Islet of Langerhans (tissue), 1 donor: Measurements from ENCODE around the gene KLRB1.
"Not testable (repeated sequence)": the region's sequence is repeated elsewhere in the genome, so short reads cannot be mapped to it uniquely, and the experiment has no call there.

Experiments
- FAIRE-seq: peaks from one replicate; lab custom pipeline; 2011; peaks lifted over from hg19 to GRCh38; lab: Jason Lieb, UNC

KLRB1 gene

DNA sequence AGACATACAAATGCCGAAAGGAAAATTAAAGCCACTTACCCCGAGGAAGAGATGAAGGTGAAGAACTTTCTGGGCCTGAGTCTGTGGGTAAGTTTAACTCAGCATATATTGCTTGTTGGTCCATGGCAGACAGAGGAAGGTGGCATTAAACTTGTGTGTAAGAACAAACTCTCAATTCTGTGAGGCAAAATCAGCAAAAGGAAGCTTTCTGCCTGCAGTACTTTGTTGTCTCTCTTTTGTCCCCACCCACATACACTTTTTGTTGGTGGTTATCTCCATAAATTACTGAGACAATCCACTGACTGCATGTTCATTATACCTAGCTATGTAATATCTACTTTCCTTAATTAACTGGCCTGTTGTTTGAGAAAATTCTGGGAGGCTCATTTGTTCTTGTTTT lies at the start of gene KLRB1:
Gene KLRB1 (minus strand): TSS at position 201 of the 400 bp plus-strand sequence. CDS start 77 bp downstream, at position 124.
- no peak for FAIRE-seq

DNA sequence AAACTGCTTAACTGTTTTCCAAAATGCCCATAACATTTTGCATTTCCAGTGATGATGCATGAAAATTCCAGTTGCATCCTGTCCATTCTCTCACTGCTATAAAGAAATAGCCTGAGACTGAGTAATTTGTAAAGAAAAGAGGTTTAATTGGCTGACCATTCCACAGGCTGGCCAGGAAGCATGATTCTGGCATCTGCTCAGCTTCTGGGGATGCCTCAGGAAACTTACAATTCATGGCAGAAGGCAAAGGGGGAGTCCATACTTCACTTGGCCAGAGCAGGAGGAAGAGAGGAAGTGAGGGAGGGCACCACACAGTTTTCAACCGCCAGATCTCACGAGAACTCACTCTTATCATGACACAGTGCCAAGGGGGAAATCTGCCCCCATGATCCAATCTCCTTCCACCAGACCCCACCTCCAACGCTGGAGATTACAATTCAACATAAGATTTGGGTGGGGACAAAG lies 43.6 kb upstream of the KLRB1 start:
- no peak for FAIRE-seq

DNA sequence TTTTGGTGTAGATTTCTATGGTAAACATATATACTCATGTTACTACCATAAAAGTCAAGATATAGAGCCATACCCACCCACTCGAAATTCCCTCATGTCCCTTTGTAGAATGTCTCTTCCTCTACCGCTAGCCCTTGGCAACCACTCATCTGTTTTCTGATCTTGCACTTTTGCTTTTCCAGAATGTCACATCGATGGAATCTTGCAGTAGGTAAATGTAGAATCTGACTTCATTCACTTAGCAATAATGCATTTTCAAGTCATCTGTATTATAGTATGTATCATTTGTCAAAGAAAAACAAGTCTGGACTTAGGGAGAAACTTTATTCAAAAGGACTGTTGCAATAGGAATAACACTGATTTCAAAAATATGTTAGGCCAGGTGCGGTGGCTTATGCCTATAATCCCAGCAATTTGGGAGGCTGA lies 42.4 kb upstream of the KLRB1 start:
- FAIRE-seq = no peak

DNA sequence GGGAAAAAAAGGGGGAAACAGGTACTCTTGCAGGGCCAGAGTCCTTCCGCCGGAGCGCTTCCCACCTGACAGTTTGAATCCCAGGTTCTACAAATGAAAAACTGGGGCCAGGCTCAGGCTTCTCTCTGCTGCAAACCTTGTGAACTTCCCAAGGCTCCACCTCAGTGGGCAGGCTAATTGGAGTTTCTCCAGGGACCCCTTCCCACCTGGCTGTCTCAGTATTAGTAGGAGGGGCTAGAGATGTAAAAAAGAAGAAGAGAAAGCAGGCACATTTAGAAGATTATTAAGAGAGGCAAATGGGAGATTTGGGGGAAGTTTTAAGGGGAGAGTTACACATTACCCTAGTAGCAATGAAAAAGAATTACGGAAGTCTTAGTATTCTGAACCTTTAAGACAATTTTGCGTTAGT lies 41.8 kb upstream of the KLRB1 start:
- no peak for FAIRE-seq

DNA sequence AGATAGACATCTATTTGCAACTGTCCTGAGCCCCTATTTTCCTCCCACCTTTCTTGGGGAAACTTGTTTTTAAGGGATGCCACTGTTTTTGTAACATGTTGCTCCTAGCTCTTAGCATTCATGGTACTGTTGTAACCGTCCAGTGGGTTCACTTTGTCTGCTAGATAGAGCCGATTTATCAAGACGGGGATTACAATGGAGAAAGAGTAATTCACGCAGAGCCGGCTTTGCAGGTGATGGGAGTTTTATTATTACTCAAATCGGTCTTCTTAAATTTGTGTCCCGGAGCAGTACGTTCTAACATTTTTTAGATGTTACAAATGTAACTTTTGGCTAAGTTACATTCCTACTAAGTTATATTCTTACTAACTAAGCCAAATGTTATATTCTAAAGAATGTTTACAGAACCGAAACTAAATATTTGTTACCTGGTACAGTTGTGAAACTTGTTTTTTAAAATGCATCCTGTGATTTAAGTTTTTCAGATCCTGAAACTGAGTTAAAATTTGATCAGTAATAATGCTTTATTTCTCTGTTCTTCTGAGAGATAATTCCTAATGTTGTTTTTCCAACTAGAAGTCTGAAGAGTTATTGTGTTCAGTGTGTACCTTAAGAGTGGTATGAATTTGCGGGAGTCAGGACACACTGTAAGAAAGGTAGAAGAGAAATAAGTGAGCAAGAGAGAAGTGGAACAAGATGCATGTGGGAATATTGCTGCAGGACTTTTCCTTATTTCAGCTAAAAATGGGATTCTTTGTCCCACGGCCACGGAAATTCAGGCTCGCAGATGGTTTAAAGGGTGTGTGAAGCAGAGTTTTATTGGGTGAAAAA lies 41.2 kb upstream of the KLRB1 start:
- no peak for FAIRE-seq

DNA sequence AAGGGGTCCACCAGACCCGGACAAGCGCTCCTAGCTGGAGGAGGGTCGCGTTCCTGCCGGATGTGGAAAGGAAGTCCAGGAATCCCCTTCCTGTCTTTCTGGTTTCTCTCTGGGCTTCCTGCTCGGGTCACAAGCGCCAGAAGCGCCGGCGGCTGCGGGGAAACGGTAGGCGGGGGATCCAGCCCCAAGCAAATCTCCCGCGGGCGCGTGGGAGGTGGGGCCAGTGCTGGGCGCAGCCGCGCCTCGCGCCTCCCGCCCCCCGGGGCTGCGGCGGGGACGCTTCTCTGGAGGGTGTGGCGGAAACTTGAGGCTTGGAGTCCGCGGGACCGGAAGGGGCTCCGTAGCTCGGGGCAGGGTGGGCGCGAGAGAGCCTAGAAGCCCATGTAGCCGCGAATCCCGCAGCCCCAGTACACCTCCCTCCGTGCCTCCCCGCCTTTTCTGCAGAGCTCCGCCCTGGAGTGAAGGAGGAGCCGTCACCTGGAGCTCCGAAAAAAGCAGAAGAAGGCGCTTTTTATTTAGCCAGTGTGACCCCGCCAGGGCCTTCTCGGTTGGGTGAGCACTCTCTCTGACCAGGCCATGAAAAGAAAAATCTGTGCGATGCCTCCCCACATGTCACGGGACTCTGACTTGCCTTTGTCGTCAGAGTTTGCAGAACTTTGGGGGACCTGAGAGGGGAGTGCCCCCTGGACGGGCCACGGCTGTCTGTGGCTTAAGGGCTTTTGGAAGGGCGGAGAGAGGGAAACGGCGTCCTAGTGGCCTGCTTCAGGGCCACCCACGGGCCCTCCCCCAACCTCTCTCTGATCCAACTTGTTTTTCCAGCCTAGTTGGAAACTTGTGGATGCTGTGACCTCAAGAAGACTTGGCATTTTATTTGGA lies 40.3 kb upstream of the KLRB1 start:
- FAIRE-seq = no peak

DNA sequence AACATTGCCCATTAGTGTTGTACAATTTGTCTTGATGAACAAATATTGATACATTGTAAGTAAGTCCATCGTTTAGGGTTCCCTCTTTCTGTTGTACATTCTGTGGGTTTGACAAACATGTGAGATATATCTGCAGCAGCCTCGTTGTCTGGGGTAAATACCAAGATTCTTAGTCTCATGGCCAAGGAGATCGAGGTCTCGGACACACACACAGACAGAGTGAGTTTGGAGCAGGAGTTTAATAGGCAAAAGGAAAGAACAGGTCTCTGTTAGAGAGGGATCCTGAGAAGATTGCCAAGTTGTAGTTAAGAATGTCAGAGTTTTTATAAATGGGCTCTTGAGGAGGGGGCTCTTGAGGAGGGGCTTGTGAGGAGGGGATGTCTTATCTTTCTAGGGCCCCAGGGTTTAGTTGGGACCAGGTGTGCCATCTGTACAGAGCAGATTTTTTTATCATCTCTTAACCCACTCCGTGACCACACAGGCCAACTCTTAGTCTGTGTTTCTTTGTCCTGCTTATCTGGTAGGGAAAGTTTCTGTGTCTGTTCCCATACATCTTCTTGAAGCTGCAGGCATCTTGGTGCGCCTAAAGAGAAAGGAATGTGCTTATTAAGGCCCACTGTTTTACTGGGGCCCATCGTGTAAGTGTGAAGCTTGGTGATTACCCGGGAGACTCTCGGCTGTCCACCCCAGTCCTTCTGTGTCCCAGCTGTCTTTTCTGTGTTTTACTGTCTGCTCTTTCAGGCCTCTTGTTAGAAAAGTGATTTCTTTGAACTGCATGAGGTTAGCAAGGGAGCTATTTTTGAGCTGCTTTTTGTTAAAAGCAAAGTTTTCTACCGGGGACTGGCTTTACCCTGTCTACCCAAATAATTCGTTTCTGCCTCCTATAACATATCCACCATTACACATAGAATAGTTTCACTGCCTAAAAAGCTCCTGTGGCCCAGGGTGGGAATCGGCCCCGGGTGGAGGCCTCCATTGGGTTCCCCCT lies 39.4 kb upstream of the KLRB1 start:
- FAIRE-seq = no peak

DNA sequence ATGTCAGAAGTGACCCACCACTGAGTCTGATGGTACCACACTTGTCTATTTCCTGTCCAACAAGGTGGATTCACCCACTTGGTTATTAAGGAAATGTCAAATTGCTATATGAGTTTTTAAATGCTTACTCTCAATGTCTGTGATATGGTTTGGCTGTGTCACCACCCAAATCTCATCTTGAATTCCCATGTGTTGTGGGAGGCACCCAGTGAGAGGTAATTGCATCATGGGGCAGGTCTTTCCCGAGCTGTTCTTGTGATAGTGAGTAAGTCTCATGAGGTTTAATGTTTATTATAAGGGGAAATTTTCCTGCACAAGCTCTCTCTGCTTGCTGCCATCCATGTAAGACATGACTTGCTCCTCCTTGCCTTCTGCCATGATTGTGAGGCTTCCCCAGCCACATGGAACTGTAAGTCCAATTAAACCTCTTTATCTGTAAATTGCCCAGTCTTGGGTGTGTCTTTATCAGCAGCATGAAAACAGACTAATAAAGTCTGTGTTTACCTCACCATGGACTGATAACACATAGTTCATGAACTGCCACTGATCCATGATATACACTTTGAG lies 37.4 kb upstream of the KLRB1 start:
- FAIRE-seq = not testable (repeated sequence)

DNA sequence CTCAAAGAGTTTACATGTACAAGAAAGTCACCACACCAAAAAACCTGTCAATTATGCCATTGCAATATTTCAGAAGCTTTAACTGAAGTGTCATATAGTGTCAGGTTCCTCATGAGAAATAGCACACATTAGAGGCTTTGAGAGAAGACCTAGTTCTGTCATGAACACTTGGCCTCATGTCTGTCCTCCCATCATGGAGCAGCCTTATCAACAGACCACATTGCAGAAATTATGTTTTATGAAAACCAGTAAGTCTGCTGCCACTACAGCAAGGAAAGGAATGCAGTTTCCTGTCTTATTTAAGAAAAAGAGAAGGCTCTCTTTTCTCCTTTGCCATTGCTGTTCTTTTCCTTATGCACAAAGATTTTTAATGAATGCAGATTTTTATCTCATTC lies 35.5 kb upstream of the KLRB1 start:
- FAIRE-seq = no peak

DNA sequence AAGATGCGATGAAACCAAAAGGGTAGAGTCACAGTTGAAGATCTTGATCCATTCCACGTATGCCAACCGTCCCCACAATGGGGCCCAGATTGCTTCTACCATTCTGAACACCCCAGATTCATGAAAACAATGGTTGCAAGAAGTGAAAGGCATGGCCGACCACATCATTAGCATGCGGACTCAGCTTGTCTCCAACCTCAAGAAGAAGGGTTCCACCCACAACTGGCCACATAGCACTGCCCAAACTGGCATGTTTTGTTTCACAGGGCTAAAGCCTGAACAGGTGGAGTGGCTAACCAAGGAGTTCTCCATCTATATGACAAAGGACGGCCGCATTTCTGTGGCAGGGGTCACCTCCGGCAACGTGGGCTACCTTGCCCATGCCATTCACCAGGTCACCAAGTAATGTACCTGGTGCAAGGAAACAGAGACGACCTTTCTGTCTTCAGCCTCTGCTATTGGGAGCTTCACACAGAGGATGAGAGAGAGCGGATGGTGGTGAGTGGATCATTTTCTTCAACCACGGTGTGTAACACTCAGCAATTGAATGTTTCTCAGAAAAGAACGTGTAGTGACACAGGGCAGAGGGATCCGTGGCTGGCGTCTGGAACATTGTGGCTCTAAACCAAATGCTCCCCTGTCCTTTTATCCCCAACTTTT lies 35.0 kb upstream of the KLRB1 start:
- FAIRE-seq = no peak

DNA sequence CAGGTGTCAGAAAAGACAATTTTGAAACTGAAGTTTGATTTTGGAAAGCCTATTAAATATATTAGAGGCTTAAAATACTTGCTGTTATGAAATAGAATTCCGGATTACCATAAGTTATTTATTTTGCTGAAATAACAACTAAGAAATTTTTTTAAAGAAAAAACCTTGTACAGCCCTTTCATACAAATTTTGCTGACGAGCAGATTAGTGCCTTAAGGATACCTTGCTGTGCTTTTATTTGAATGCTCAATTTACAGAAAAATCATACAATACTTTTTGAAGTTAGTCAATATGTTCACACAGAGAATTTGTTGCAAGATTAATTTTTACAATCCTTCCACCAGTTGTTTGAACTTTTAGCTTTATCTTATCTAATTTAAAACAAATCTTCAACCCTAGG lies 32.3 kb upstream of the KLRB1 start:
- no peak for FAIRE-seq

DNA sequence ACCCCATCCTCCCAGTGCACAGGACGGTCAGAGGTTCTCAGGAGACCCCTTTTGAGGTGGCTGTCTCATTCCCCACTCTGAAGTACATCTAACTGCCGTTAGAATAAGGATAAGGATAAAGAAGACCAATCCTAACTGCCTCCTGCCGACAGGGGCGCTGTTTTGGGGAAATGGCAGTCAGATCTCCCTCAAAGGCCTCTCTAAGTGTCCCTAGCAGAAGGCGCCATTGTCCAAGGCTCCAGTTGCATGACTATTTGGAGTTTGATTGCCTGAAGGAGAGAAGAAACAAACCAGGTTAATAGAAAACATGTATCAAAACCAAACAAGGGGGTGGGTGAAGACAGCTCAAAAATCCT lies 29.1 kb upstream of the KLRB1 start:
- no peak for FAIRE-seq

DNA sequence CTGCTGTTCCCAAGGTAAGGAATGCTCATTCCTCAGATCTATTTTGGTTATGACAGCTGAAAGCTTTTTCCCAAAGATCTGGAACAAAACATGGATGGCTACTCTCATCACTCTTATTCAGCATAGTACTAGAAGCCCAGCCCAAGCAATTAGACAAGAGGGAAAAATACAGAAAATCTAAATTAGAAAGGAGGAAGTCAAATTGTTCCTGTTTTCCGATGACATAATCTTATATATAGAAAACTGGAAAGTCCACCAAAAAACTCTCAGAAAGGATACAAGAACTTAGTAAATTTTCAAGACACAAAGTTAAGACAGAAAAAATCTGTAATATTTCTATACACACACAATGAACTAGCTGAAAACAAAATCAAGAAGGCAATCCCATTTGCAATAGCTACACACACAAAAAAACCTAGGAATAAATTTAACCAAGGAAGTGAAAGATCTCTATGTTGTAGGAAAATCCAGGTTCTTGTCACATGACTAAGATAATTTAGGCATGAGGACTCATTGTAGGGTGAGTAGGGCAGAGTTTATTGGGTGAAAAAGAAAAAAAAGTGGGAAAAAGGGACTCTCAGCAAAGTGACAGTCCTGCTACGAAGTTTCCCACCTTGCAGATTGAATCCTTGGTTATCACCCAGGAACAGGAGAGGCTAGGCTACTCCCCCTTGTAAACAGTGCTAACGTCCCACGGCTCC lies 28.6 kb upstream of the KLRB1 start:
- FAIRE-seq = no peak

DNA sequence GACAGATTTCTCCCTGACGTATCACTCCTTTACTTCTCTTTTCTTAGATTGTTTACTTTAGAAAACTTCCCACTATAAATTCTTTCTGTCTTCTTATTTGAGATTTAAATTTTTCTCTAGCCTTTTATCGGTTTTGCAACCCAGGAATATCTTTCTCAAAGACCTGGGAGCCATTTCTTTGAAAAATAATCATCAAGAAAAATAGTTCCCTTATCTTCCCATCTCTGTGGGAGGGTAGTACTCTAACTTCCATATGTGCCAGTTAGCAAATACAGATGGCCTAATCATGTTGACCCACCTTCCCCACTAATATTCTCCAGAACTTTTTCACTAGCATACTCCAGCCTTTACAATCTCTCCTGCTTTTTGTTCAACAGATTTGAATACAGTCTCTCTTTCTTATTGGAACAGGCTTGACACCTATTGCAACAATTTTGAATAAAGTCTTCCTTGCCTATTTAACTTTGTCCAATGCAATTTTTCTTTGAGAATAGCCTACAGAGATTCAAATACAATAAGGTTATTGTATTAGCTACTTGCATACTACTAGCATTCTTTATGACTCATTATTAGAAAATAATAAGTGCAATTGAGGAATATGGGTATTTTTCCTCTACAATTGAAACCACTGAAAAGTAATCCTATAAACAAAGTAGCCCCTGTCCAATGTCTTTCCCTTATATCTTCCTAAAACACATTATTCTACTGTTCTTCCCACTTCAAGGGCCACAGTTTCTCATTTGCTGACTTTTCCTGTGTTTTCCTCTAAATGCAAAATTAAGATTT lies 27.4 kb upstream of the KLRB1 start:
- FAIRE-seq = no peak

DNA sequence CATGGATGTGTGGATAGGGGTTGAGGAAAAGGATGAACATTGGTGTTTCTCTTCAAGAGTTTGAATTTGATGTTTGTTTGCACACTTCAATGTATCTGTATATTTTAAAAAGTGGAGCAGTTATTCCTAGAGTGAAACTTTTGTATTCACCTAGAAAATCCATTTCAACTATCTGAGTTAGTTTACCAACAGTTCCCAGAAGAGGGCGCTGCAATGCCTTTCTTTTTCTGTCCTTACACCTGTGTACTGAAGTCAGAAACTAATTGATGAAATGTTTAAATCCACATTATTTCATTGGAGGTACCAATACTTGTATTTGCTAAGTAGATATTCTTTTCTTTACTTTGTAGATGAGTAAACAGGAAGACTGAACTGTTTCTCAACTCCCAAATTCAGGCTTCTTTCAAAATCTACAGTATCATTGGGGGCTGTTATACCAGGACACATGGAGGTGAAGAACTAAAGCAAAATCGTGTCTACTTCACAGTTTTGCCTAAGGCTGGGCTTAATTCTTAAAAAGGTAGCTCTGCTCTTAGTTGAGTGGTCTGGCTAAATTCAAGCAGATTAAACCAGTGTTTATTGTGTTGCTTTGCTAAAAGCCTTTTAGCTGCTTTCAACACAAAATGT lies 26.6 kb upstream of the KLRB1 start:
- peak; percentile 55 for FAIRE-seq

DNA sequence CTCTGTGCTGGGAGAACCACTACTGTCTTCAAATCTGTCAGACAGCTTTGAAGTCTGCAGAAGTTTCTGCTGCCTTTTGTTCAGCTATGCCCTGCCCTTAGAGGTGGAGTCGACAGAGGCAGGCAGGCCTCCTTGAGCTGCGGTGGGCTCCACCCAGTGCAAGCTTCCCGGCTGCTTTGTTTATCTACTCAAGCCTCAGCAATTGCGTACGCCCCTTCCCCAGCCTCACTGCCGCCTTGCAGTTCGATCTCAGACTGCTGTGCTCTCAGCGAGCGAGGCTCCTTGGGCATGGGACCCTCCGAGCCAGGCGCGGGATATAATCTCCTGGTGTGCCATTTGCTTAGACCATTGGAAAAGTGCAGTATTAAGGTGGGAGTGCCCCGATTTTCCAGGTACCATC lies 25.1 kb upstream of the KLRB1 start:
- no peak for FAIRE-seq

DNA sequence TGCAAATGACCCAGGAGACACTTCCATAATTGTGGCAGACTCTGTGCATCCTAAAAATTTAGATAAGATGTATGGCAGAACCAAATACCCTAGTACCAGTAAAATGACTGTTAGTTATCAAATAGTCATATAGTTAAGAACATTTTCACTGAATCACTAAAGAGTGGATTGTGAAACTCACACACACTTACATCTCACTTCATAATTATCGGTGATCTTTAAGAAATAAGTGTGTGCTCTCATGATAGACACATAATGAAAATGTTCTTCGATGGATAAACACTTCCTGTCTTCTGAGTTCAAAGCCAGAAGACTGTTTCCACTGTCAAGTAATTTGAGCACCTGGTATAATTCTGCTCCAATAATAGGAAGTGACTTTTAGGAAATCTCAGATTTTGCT lies 19.1 kb upstream of the KLRB1 start:
- no peak for FAIRE-seq

DNA sequence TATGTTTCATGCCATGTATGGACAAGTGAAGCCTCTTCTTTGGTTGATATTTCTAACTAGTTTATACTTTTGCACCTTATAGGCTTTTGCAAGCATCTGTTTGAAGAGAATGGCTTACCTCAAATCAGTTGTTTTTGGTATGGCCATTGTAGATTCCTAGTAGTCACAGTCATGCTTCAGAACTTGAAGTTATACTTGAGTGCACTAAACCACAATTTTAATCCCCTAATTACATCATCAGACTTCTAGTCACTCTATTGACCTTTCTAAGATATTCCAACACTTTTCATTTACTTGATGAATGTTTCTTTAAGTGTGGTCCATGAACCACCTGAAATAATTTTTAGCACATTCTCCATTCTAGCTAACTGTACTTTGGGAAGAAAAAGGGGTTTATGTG lies 18.6 kb upstream of the KLRB1 start:
- no peak for FAIRE-seq

DNA sequence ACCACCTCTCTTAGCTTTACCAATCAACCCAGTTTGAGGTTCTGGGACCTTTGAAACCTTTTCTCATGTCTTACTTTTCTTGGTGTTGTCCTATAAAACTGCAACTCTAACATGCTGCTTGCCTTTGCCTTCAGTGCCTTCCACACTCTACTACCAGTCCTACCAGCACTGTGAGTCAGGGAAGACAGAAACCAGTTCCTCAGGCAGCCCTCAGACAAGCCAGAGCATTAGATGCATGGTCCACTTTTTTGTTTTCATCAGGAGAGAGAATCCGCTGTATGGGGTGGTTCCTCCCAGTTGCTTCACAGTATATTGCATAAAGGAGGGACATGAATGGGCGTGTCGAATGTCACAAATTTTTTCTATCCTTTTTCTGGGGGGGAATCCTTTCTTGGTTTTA lies 17.3 kb upstream of the KLRB1 start:
- no peak for FAIRE-seq
